ENCODE measurements around the gene MAPK10.
"Not testable (repeated sequence)": the region's sequence is repeated elsewhere in the genome, so short reads cannot be mapped to it uniquely, and the experiment has no call there.

The MAPK10 gene

GRCh38 chr4:86099348-86099747, 260.5 kb downstream of the MAPK10 start:
- no peak for DNase-seq

GRCh38 chr4:86098691-86099090, 261.2 kb downstream of the MAPK10 start:
- no peak for DNase-seq

- no peak for DNase-seq
Measured at GRCh38 chr4:86096373-86096772, 263.5 kb downstream of the MAPK10 start.

GRCh38 chr4:86092684-86093083, 267.2 kb downstream of the MAPK10 start:
- DNase-seq: no peak

GRCh38 chr4:86091201-86091600, 268.7 kb downstream of the MAPK10 start:
- DNase-seq: no peak

- no peak for DNase-seq
Measured at GRCh38 chr4:86089781-86090323, 270.0 kb downstream of the MAPK10 start.

GRCh38 chr4:86089053-86089452, 270.8 kb downstream of the MAPK10 start:
- no peak for DNase-seq

- DNase-seq: not testable (repeated sequence)
Measured at GRCh38 chr4:86075796-86076195, 284.1 kb downstream of the MAPK10 start.

- no peak for DNase-seq
Measured at GRCh38 chr4:86060341-86060740, 299.5 kb downstream of the MAPK10 start.

- no peak for DNase-seq
Measured at GRCh38 chr4:86058621-86059020, 301.2 kb downstream of the MAPK10 start.

GRCh38 chr4:86055898-86056297, 304.0 kb downstream of the MAPK10 start:
- DNase-seq: no peak

- no peak for DNase-seq
Measured at GRCh38 chr4:86054286-86055032, 305.4 kb downstream of the MAPK10 start.

- DNase-seq: no peak
Measured at GRCh38 chr4:86050496-86050895, 309.4 kb downstream of the MAPK10 start.

GRCh38 chr4:86048426-86048825, 311.4 kb downstream of the MAPK10 start:
- DNase-seq: no peak

GRCh38 chr4:86044593-86044985, 315.3 kb downstream of the MAPK10 start:
- DNase-seq: no peak

GRCh38 chr4:86043755-86044592, 315.9 kb downstream of the MAPK10 start:
- DNase-seq: peak; percentile 39

GRCh38 chr4:86038037-86038436, 321.8 kb downstream of the MAPK10 start:
- no peak for DNase-seq

- DNase-seq: no peak
Measured at GRCh38 chr4:86036736-86037135, 323.1 kb downstream of the MAPK10 start.

GRCh38 chr4:86035688-86036087, 324.2 kb downstream of the MAPK10 start:
- no peak for DNase-seq

- DNase-seq: no peak
Measured at GRCh38 chr4:86034616-86035015, 325.2 kb downstream of the MAPK10 start.

- no peak for DNase-seq
Measured at GRCh38 chr4:86033171-86033570, 326.7 kb downstream of the MAPK10 start.

- DNase-seq: no peak
Measured at GRCh38 chr4:86032476-86033022, 327.3 kb downstream of the MAPK10 start.

GRCh38 chr4:86031927-86032326, 327.9 kb downstream of the MAPK10 start:
- DNase-seq: no peak

- DNase-seq: no peak
Measured at GRCh38 chr4:86026720-86027119, 333.1 kb downstream of the MAPK10 start.
